Mesothelial cell of epicardium (in vitro differentiated cells): Measurements from ENCODE around the gene SYNGR2. TPM values are rescaled to one million over a fixed set of nuclear protein-coding genes. Genes with fewer than 3 reads are reported as not detected.

Experiments used
- DNase-seq, 2 experiments: peaks; one replicate each; pipeline ENCODE4 v3.0.0; 2021; ENCODE audit warnings: low spot score in 2 of 2; ENCODE audit not compliant: unreplicated experiment in 2 of 2
- H3K27ac Mint-ChIP-seq: 2 replicates; pipeline ENCODE4 v1.8.0; 2021; ENCODE audit warnings: mixed read lengths
- H3K27me3 Mint-ChIP-seq: 2 replicates; pipeline ENCODE4 v1.8.0; 2021; ENCODE audit warnings: low read depth, mixed read lengths
- H3K36me3 Mint-ChIP-seq: 2 replicates; pipeline ENCODE4 v1.8.0; 2021; ENCODE audit warnings: mixed read lengths
- H3K4me1 Mint-ChIP-seq: 2 replicates; pipeline ENCODE4 v1.8.0; 2021; ENCODE audit warnings: mixed read lengths
- H3K4me3 Mint-ChIP-seq: 2 replicates; pipeline ENCODE4 v1.8.0; 2021; ENCODE audit warnings: mild to moderate bottlenecking, moderate library complexity, mixed read lengths
- H3K9me3 Mint-ChIP-seq: 2 replicates; pipeline ENCODE4 v1.8.0; 2021; ENCODE audit warnings: mixed read lengths
- total RNA-seq: library from RNA; stranded (reverse); gene quantifications from 3 replicates; pipeline ENCODE4 v1.2.1, GENCODE V29; 2021
- TF ChIP-seq, protein P1 (sequence below): fragments of 200-600 bp; sonication (generic); IDR thresholded peaks from one replicate; pipeline ENCODE4 v1.5.0; 2021; ENCODE audit warnings: antibody characterized with exemption; ENCODE audit not compliant: unreplicated experiment

The SYNGR2 gene
- total RNA-seq, 1 donor from 2014 or later: 52.0 TPM

DNA sequence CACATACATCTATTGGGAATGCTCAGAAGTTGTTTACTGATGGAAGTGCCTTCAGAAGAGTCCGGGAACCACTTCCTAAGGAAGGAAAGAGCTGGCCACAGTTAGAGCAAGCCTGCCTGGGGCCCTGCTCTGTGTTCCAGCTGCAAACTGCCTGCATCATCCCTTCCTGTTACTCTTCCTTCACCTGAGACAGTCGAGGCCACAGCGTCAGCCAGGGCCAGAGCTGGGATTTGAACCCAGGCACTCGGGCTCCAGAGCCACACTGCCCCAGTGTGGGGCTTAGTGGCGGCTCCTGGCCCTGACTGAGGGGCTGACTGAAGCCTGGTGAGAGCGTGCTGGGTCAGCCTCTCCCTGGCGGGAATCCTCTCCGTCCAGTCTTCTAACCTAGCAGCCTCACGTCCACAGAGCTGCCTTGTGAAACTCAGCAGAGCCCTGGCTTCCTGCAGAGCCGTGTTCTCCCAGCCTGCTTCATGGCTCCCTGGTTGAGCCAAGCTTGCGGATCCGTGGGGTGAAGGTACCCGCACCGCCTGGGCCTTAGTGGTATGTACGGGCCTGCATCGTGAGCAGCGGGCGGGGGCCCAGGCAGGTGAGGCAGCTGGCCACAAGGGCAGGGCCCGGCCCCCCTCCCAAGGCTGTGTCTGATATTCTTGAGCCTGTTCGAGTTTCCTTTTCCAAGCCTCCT is 26.8 kb upstream of the SYNGR2 start:
- no peak for DNase-seq
- H3K4me1 Mint-ChIP-seq: peaks cover 26% of the 10 kb centered on the region
- H3K36me3 Mint-ChIP-seq: no peaks in the 10 kb centered on the region
- TF ChIP-seq, protein P1, sequence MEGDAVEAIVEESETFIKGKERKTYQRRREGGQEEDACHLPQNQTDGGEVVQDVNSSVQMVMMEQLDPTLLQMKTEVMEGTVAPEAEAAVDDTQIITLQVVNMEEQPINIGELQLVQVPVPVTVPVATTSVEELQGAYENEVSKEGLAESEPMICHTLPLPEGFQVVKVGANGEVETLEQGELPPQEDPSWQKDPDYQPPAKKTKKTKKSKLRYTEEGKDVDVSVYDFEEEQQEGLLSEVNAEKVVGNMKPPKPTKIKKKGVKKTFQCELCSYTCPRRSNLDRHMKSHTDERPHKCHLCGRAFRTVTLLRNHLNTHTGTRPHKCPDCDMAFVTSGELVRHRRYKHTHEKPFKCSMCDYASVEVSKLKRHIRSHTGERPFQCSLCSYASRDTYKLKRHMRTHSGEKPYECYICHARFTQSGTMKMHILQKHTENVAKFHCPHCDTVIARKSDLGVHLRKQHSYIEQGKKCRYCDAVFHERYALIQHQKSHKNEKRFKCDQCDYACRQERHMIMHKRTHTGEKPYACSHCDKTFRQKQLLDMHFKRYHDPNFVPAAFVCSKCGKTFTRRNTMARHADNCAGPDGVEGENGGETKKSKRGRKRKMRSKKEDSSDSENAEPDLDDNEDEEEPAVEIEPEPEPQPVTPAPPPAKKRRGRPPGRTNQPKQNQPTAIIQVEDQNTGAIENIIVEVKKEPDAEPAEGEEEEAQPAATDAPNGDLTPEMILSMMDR: no peak
- H3K9me3 Mint-ChIP-seq: no peaks in the 10 kb centered on the region
- no peak overlapping the region for H3K27ac Mint-ChIP-seq
- no peaks in the 10 kb centered on the region for H3K27me3 Mint-ChIP-seq
- no peak overlapping the region for H3K4me3 Mint-ChIP-seq

DNA sequence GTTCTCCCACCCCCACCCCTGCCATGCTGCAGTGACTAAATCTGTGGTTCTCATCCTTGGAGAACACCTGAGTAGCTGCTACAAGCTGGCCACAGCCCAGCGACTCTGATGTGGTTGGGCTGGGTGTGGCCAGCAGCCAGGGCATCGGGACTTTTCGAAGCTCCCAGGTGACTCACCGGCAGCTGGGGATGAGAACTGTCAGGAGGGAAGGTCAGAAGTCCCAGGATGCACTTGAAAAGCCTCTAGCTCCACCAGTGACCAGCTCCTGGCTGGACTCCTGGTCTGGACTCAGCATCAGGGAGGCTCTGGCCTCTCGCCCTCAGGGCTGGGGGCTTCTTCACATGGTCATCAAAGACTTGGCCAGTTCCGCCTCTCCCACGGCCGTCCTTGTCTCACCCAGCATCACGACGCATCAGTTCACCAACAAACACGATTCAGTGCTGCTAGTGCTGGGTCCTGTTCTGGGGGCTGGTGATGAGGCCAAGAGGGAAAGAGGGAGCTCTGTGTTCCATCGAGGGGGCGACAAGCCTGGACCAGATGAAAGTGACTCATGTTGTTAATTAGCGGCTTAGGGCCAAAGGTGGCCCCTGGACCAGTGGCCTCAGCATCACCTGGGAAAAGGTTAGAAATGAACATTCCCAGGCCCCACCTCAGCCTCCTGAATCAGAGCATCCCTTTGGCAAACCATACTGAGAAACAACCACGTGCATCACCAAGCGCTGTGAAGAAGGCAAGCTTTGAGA is 26.1 kb upstream of the SYNGR2 start:
- TF ChIP-seq, protein P1: no peak

DNA sequence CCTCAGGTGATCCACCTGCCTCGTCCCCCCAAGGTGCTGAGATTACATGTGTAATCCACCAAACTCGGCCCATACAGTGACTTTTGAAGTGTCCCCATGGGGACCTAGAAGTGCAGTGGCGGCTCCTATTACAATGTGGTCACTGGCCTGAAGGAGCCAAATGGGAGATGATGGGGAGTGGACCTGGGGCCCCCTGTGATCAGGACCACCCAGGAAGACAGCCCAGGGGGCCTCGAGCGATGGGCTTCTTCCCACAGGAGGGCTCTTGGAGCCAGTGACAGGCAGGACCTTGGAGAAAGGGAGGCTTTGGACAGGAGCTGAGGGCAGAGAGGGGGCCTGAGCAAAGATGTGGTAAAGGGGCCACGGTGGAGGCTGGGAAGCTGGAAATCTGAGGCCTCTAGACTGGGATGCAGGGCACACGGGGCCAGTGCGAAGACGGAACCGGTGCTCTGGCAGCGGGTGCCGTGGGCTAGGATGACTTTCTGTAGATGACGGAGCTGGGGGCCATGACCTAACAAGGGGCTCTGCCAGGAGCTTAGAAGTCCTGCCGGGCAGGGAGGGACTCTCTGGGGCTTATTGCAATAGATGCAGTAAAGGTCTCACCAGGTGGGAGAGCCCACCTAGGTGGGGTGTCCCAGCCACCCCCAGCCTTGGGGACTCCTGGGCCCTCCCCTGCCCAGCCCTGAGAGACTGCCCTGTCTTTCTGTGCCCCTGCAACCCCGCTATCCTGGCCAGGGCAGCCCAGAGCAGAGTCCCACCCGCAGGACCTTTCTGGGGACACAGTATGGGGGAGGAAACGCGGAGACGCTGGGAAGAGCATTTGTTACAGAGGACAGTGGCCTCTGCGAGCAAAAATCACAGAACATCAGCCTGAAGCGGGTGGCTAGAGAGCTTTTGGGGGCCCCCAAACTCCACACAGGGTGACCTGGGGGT is 24.9 kb upstream of the SYNGR2 start:
- Mint-ChIP-seq H3K9me3 (no peaks in the 10 kb centered on the region), H3K36me3 (no peaks in the 10 kb centered on the region), H3K4me1 (peaks cover 26% of the 10 kb centered on the region), H3K27me3 (no peaks in the 10 kb centered on the region), H3K27ac (peak overlapping the region; percentile 21), H3K4me3 (no peak overlapping the region)
- no peak for DNase-seq
- TF ChIP-seq, protein P1: no peak

More for the DNA sequence above, 26.1 kb upstream of the SYNGR2 start:
- no peak overlapping the region for H3K27ac Mint-ChIP-seq
- DNase-seq: no peak
- no peaks in the 10 kb centered on the region for H3K36me3 Mint-ChIP-seq
- H3K4me1 Mint-ChIP-seq: peaks cover 26% of the 10 kb centered on the region
- H3K9me3 Mint-ChIP-seq: no peaks in the 10 kb centered on the region
- no peak overlapping the region for H3K4me3 Mint-ChIP-seq
- H3K27me3 Mint-ChIP-seq: no peaks in the 10 kb centered on the region

DNA sequence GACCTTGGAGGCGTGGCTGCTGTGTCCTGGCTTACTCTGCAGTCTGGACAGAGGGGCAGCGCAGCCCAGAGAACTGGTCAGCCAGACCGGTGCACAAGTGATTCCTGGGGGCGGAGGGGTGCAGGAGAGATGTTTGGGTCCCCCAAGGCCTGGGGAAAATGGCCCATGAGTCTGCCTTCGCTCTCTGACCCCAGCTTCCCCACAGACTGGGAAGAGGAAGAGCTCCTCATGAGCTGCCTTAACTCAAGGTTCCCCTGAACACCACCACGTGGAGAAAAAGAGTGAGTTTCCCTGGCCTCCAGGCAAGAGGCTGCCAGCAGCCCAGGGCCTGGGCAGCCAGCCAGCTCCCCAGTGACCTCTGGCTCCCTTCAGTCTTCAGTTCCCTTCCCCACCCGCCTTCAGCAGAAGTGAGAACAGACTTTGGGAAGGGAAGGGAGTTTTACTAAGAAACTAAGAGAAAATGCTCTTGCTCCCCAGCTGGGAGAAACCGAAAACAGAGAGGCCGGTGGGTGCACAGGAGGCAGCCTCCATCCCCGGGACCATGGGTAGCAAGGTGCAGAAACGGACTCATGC is 24.1 kb upstream of the SYNGR2 start:
- TF ChIP-seq, protein P1: no peak
- H3K4me3 Mint-ChIP-seq: no peak overlapping the region
- H3K36me3 Mint-ChIP-seq: no peaks in the 10 kb centered on the region
- H3K4me1 Mint-ChIP-seq: peaks cover 24% of the 10 kb centered on the region
- DNase-seq: peak in 1 of 2 experiments; percentile 65
- H3K27me3 Mint-ChIP-seq: no peaks in the 10 kb centered on the region
- no peaks in the 10 kb centered on the region for H3K9me3 Mint-ChIP-seq
- peak overlapping the region; percentile 82 for H3K27ac Mint-ChIP-seq
